DOHH2 (cell line): ENCODE data around the gene INPP4B.

ENCODE experiments used
- H3F3A ChIP-seq: fragments of 200-600 bp; sonication (generic), shearing (Covaris generic); 2 replicates; pipeline ENCODE4 v1.6.0; 2016; ENCODE audit warnings: antibody characterized with exemption, mild to moderate bottlenecking; ENCODE audit not compliant: control insufficient read depth, insufficient read depth
- H3K27ac ChIP-seq: fragments of 200-600 bp; sonication (generic); 2 replicates; pipeline ENCODE4 v1.5.1; 2014; ENCODE audit warnings: low read depth, mild to moderate bottlenecking, low read length, moderate library complexity
- H3K27me3 ChIP-seq: fragments of 200-600 bp; sonication (generic); 2 replicates; pipeline ENCODE4 v1.6.1; 2014; ENCODE audit warnings: mild to moderate bottlenecking, low read length, mixed read lengths; ENCODE audit not compliant: control insufficient read depth
- H3K36me3 ChIP-seq: fragments of 200-600 bp; sonication (generic); 2 replicates; pipeline ENCODE4 v1.6.1; 2014; ENCODE audit warnings: mild to moderate bottlenecking, low read length, moderate library complexity, mixed read lengths; ENCODE audit not compliant: control insufficient read depth
- H3K4me1 ChIP-seq: fragments of 200-600 bp; sonication (generic); 2 replicates; pipeline ENCODE4 v1.6.1; 2014; ENCODE audit warnings: mild to moderate bottlenecking, low read length, mixed read lengths; ENCODE audit not compliant: control insufficient read depth
- H3K4me2 ChIP-seq: fragments of 200-600 bp; sonication (generic); 2 replicates; pipeline ENCODE4 v1.6.0; 2014; ENCODE audit warnings: mild to moderate bottlenecking, low read length, moderate library complexity
- H3K4me3 ChIP-seq: fragments of 200-600 bp; sonication (generic); 2 replicates; pipeline ENCODE4 v1.5.1; 2014; ENCODE audit warnings: mild to moderate bottlenecking, low read length, mixed read lengths
- H3K79me2 ChIP-seq: fragments of 200-600 bp; sonication (generic); 2 replicates; pipeline ENCODE4 v1.6.1; 2014; ENCODE audit warnings: mild to moderate bottlenecking, low read length, mixed read lengths; ENCODE audit not compliant: control insufficient read depth
- H3K9me2 ChIP-seq: fragments of 200-600 bp; sonication (generic); replicated peaks from 2 replicates; pipeline ENCODE4 v1.6.1; 2014; ENCODE audit warnings: mild to moderate bottlenecking, low read length, mixed read lengths; ENCODE audit not compliant: control insufficient read depth
- H3K9me3 ChIP-seq: fragments of 200-600 bp; sonication (generic); 2 replicates; pipeline ENCODE4 v1.6.1; 2014; ENCODE audit warnings: antibody characterized with exemption, low read length, mixed read lengths; ENCODE audit not compliant: control insufficient read depth, insufficient read depth
- H4K20me1 ChIP-seq: fragments of 200-600 bp; sonication (generic); 2 replicates; pipeline ENCODE4 v1.6.0; 2014; ENCODE audit warnings: low read depth, mild to moderate bottlenecking, antibody characterized with exemption, low read length, moderate library complexity; ENCODE audit not compliant: control insufficient read depth, insufficient read depth
- CTCF ChIP-seq: fragments of 200-600 bp; sonication (generic); IDR thresholded peaks from one replicate; pipeline ENCODE4 v1.5.1; 2014; ENCODE audit warnings: antibody characterized with exemption, mild to moderate bottlenecking, low read depth, low read length; ENCODE audit not compliant: poor library complexity, severe bottlenecking
- EZH2phosphoT487 ChIP-seq: fragments of 200-600 bp; sonication (generic); IDR thresholded peaks from 2 replicates; pipeline ENCODE4 v1.6.1; 2017; ENCODE audit warnings: borderline replicate concordance, mild to moderate bottlenecking, antibody characterized with exemption, low read length, moderate library complexity, mixed read lengths

Gene INPP4B

GRCh38 chr4:142169216-142169615 lies 676.9 kb downstream of the INPP4B start:
- TF ChIP-seq CTCF = no peak
- TF ChIP-seq EZH2phosphoT487 = no peak
- Histone ChIP-seq H3K4me3 (no peak overlapping the region), H3K9me2 (no peaks in the 10 kb centered on the region)

DNA sequence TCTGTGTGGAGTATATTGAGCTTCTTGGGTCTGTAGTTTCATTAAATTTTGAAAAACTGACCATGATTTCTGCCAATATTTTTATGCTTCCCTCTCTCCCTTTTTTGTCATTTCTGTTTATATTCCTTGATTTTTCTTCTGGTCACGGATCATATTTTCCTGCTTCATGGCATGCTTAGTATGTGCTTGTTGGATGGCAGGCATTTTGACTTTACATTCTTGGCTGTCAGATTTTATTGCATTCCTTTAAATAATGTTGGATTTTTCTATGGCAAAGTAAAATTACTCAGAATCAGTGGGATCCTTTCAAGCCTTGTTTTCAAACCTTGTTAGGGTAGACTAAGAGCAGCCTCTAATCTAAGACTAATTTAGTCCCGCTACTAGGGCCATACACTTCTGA lies 677.9 kb downstream of the INPP4B start:
- Histone ChIP-seq H3K36me3 (no peaks in the 10 kb centered on the region), H3K4me1 (no peaks in the 10 kb centered on the region), H3K27ac (no peak overlapping the region), H3F3A (no peaks in the 10 kb centered on the region), H3K79me2 (no peaks in the 10 kb centered on the region), H3K27me3 (no peaks in the 10 kb centered on the region), H3K9me3 (no peaks in the 10 kb centered on the region), H4K20me1 (no peaks in the 10 kb centered on the region), H3K4me2 (no peak overlapping the region), H3K4me3 (no peak overlapping the region), H3K9me2 (no peaks in the 10 kb centered on the region)
- no peak for TF ChIP-seq EZH2phosphoT487
- no peak for TF ChIP-seq CTCF

More at GRCh38 chr4:142169216-142169615, 676.9 kb downstream of the INPP4B start:
- H3K36me3 ChIP-seq = no peaks in the 10 kb centered on the region
- no peaks in the 10 kb centered on the region for H3K79me2 ChIP-seq
- H3K4me1 ChIP-seq = no peaks in the 10 kb centered on the region
- no peaks in the 10 kb centered on the region for H4K20me1 ChIP-seq
- H3F3A ChIP-seq = no peaks in the 10 kb centered on the region
- H3K27me3 ChIP-seq = no peaks in the 10 kb centered on the region
- H3K4me2 ChIP-seq = no peak overlapping the region
- H3K27ac ChIP-seq = no peak overlapping the region
- no peaks in the 10 kb centered on the region for H3K9me3 ChIP-seq

DNA sequence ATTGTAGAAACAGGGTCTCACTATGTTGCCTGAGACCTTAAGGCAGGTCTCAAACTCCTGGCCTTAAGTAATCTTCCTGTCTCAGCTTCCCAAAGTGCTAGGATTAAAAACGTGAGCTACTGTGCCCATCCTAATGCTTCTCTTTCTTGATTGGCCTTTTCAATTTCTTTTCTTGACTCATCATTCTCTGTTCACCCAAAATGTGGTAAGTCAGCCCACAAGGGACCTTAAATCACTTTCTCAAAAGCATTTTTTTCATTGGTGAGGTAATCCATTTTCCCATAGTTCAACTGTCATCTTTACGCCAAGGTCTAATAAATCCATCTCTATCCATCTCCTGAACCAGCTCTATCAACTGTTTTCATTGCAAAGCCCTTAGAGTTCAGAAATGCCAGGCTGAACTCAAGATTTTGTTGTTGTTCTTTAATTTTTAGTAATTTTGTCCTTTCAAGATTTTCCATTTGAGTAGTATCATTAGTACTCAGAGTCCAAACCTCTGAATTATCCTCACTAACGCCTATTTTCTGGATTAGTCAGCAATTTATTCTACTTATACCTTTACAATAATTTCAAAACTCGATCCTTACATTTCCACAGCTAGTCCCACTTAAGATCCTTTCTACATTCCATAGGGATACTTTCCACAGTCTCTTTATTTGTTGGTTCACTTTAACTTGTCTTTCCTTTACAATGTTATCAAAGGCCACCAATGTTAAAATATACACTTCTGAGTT lies 681.2 kb downstream of the INPP4B start:
- no peaks in the 10 kb centered on the region for H4K20me1 ChIP-seq
- no peaks in the 10 kb centered on the region for H3K9me3 ChIP-seq
- no peaks in the 10 kb centered on the region for H3K79me2 ChIP-seq
- no peak overlapping the region for H3K27ac ChIP-seq
- TF ChIP-seq CTCF = no peak
- TF ChIP-seq EZH2phosphoT487 = no peak
- H3K4me3 ChIP-seq = no peak overlapping the region
- no peaks in the 10 kb centered on the region for H3K27me3 ChIP-seq
- H3K36me3 ChIP-seq = no peaks in the 10 kb centered on the region
- H3F3A ChIP-seq = no peaks in the 10 kb centered on the region
- no peaks in the 10 kb centered on the region for H3K4me1 ChIP-seq
- no peak overlapping the region for H3K4me2 ChIP-seq
- H3K9me2 ChIP-seq = no peaks in the 10 kb centered on the region
